Lung (tissue), 12 donors: ENCODE data around the gene GALNT13. TPM values are rescaled to one million over a fixed set of nuclear protein-coding genes. Genes with fewer than 3 reads are reported as not detected.

Source experiments
- ATAC-seq: fragments of 200-7000 bp; cut with Tn5 transposase; one replicate; pipeline ENCODE4 v1.9.1; 2020; ENCODE audit warnings: moderate number of reproducible peaks; ENCODE audit not compliant: insufficient read depth, low FRiP score
- DNase-seq, 3 donors: peaks; one replicate each; pipeline ENCODE4 v3.0.0-alpha.2; 2013 to 2017
- H3K27ac ChIP-seq, 2 donors: one replicate each; pipeline ENCODE4 v1.5.1; 2013; ENCODE audit warnings: mild to moderate bottlenecking in 2 of 2, moderate library complexity in 2 of 2, control low read depth in 1 of 2, inconsistent platforms in 1 of 2, low read depth in 1 of 2, low read length in 1 of 2
- H3K27me3 ChIP-seq, 3 donors: one replicate each; pipeline ENCODE4 v1.5.1; 2013; ENCODE audit warnings: low read length in 2 of 3; ENCODE audit not compliant: control insufficient read depth in 3 of 3, insufficient read depth in 3 of 3
- H3K36me3 ChIP-seq, 4 donors: one replicate each; pipeline ENCODE4 v1.5.1; 2013; ENCODE audit warnings: low read length in 4 of 4, mild to moderate bottlenecking in 1 of 4, moderate library complexity in 1 of 4; ENCODE audit not compliant: control insufficient read depth in 4 of 4, insufficient read depth in 4 of 4
- H3K4me1 ChIP-seq, 5 donors: one replicate each; pipeline ENCODE4 v1.5.1; 2013; ENCODE audit warnings: low read length in 5 of 5, mild to moderate bottlenecking in 2 of 5, moderate library complexity in 1 of 5; ENCODE audit not compliant: control insufficient read depth in 5 of 5, insufficient read depth in 5 of 5
- H3K4me3 ChIP-seq: one replicate; pipeline ENCODE4 v1.5.1; 2013; ENCODE audit warnings: mild to moderate bottlenecking, control low read depth, moderate library complexity
- H3K9ac ChIP-seq, 2 donors: one replicate each; pipeline ENCODE4 v1.5.1; 2013; ENCODE audit warnings: low read length in 2 of 2, control low read depth in 1 of 2; ENCODE audit not compliant: insufficient read depth in 1 of 2
- H3K9me3 ChIP-seq, 4 donors: one replicate each; pipeline ENCODE4 v1.5.1; 2013; ENCODE audit warnings: low read length in 3 of 4, mild to moderate bottlenecking in 1 of 4, moderate library complexity in 1 of 4; ENCODE audit not compliant: control insufficient read depth in 4 of 4, insufficient read depth in 3 of 4
- CTCF ChIP-seq: IDR thresholded peaks from 2 replicates; pipeline ENCODE4 v1.5.1; 2012; ENCODE audit warnings: mild to moderate bottlenecking; ENCODE audit errors: control extremely low read depth, extremely low read depth
- whole genome bisulfite sequencing, 2 donors: extraction: QIAGEN DNeasy Blood & Tissue Kit; methylation state at CpG; one replicate each; pipeline ENCODE4 v1.1.7; 2013; 5-methylcytosine and 5-hydroxymethylcytosine counted together
- polyA plus RNA-seq, 2 donors: library from polyadenylated mRNA; stranded (reverse); fragments of 200-250 nt; gene quantifications; one replicate each; pipeline ENCODE4 v1.2.1, GENCODE V29; 2013
- total RNA-seq, 2 donors: library from RNA; depleted of rRNA in 1 of 2; stranded (reverse); fragments of >200 nt in 1 of 2; gene quantifications; one replicate each; pipeline ENCODE4 v1.2.1, GENCODE V29; 2014 to 2021
- donor health status: control.
- donor health status: control.
- donor health status: Bipolar disorder and iron deficiency.
- donor health status: healthy.
- donor health status: DM: yes; HTN: yes; CAD: no.

The GALNT13 gene
- total and polyA plus RNA-seq, 4 donors = 0.57 to 3.1 (median 1.2) TPM

GRCh38 chr2:154381931-154382794 is 510.4 kb downstream of the GALNT13 start:
- no peak for TF ChIP-seq CTCF
- no peaks in the 10 kb centered on the region for H3K27me3 ChIP-seq
- no peak for ATAC-seq
- DNase-seq = peak in 2 of 3 donors; percentile 49 to 66
- no peak overlapping the region for H3K4me3 ChIP-seq
- H3K27ac ChIP-seq = no peak overlapping the region
- WGBS, 2 donors = 63 to 71% methylated on average over 2 of the region's 2 CpGs
- no peaks in the 10 kb centered on the region for H3K36me3 ChIP-seq
- H3K9ac ChIP-seq = no peak overlapping the region
- H3K4me1 ChIP-seq = peaks cover 0 to 8% (median 0%) of the 10 kb centered on the region in 5 donors
- H3K9me3 ChIP-seq = no peaks in the 10 kb centered on the region

GRCh38 chr2:154386186-154386585 is 514.5 kb downstream of the GALNT13 start:
- Histone ChIP-seq H3K27ac (no peak overlapping the region), H3K4me3 (no peak overlapping the region), H3K9me3 (no peaks in the 10 kb centered on the region), H3K4me1 (peaks cover 0 to 3% (median 0%) of the 10 kb centered on the region in 5 donors), H3K36me3 (no peaks in the 10 kb centered on the region), H3K27me3 (no peaks in the 10 kb centered on the region), H3K9ac (no peak overlapping the region)
- no peak for TF ChIP-seq CTCF
- ATAC-seq = no peak
- DNase-seq = no peak

GRCh38 chr2:154391051-154391450 is 519.3 kb downstream of the GALNT13 start:
- WGBS, 2 donors = 87 to 98% methylated on average over 1 of the region's 1 CpG
- Histone ChIP-seq H3K9me3 (peaks cover 0 to 5% (median 0%) of the 10 kb centered on the region in 4 donors), H3K4me1 (no peaks in the 10 kb centered on the region), H3K27me3 (no peaks in the 10 kb centered on the region), H3K27ac (no peak overlapping the region), H3K4me3 (no peak overlapping the region), H3K9ac (no peak overlapping the region), H3K36me3 (no peaks in the 10 kb centered on the region)
- TF ChIP-seq CTCF = no peak
- ATAC-seq (no peak), DNase-seq (no peak)

- H3K4me1 ChIP-seq = no peaks in the 10 kb centered on the region
- TF ChIP-seq CTCF = no peak
- WGBS, 2 donors = 68 to 69% methylated on average over 1 of the region's 1 CpG
- DNase-seq (no peak), ATAC-seq (no peak)
- no peak overlapping the region for H3K27ac ChIP-seq
- peaks cover 0 to 5% (median 0%) of the 10 kb centered on the region in 4 donors for H3K9me3 ChIP-seq
- no peaks in the 10 kb centered on the region for H3K27me3 ChIP-seq
- H3K36me3 ChIP-seq = no peaks in the 10 kb centered on the region
- no peak overlapping the region for H3K9ac ChIP-seq
- no peak overlapping the region for H3K4me3 ChIP-seq
These were observed 520.5 kb downstream of the GALNT13 start for GRCh38 chr2:154392256-154392655.
